Measurements from ENCODE around the gene EXPH5. TPM values are rescaled to one million over a fixed set of nuclear protein-coding genes. Genes with fewer than 3 reads are reported as not detected.
"Not testable (repeated sequence)": the region's sequence is repeated elsewhere in the genome, so short reads cannot be mapped to it uniquely, and the experiment has no call there.

Gene EXPH5
- total and polyA plus RNA-seq, 7 donors, result 0.36 to 2.4 (median 0.55) TPM

DNA sequence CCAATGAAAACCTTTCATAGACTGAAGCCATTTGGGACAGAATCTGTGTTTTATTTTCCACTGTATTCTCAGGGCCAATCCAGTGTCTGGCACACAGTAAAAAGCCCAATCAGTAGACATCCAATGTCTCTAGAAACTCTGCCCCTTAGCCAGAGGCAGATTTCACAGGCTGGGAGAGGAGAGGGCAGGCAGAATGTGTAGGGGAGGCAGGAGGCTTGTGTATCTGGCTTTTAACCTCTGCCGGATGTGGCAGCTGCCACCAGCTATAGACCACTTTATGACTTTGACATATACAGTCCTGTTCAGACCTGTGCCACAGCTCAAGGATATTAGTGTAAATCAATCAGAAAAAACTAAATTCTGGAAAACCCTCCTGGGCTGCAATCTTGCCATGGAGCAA, 4.4 kb downstream of the EXPH5 start:
- H3K36me3 ChIP-seq, result no peaks in the 10 kb centered on the region
- no peaks in the 10 kb centered on the region for H3K9me3 ChIP-seq
- 51 to 56% methylated on average over 1 of the region's 1 CpG for WGBS, 2 donors
- peaks cover 0 to 9% (median 0%) of the 10 kb centered on the region in 3 donors for H3K27me3 ChIP-seq
- H3K4me3 ChIP-seq, result no peak overlapping the region
- no peak for TF ChIP-seq POLR2AphosphoS5 (IDR thresholded peaks at IDR 0.05)
- no peak for TF ChIP-seq CTCF (IDR thresholded peaks at IDR 0.05)
- TF ChIP-seq POLR2A (IDR thresholded peaks at IDR 0.05), result no peak
- no peak for TF ChIP-seq EP300 (IDR thresholded peaks at IDR 0.05)
- peaks cover 0 to 15% (median 9%) of the 10 kb centered on the region in 4 donors for H3K4me1 ChIP-seq
- intact Hi-C loops (cut with DNase I), result no loop called here
- no peak overlapping the region for H3K27ac ChIP-seq
- no peak for DNase-seq

- WGBS, 2 donors, result 60 to 74% methylated on average over 2 of the region's 2 CpGs
- Histone ChIP-seq H3K9me3 (no peaks in the 10 kb centered on the region), H3K27ac (no peak overlapping the region), H3K27me3 (peaks cover 0 to 8% (median 0%) of the 10 kb centered on the region in 3 donors), H3K4me3 (no peak overlapping the region), H3K36me3 (no peaks in the 10 kb centered on the region), H3K4me1 (peaks cover 0 to 8% (median 5%) of the 10 kb centered on the region in 4 donors)
- intact Hi-C loops (cut with DNase I), result no loop called here
- no peak for DNase-seq
- no peak for TF ChIP-seq POLR2AphosphoS5 (IDR thresholded peaks at IDR 0.05)
- TF ChIP-seq CTCF (IDR thresholded peaks at IDR 0.05), result no peak
- no peak for TF ChIP-seq EP300 (IDR thresholded peaks at IDR 0.05)
- TF ChIP-seq POLR2A (IDR thresholded peaks at IDR 0.05), result no peak
Measured at GRCh38 chr11:108588287-108588686, 5.3 kb downstream of the EXPH5 start.

GRCh38 chr11:108587109-108587508, 6.5 kb downstream of the EXPH5 start:
- H3K27ac ChIP-seq, result no peak overlapping the region
- TF ChIP-seq POLR2A (IDR thresholded peaks at IDR 0.05), result no peak
- TF ChIP-seq EP300 (IDR thresholded peaks at IDR 0.05), result no peak
- no peak for TF ChIP-seq POLR2AphosphoS5 (IDR thresholded peaks at IDR 0.05)
- no peak for TF ChIP-seq CTCF (IDR thresholded peaks at IDR 0.05)
- 83 to 87% methylated on average over 4 of the region's 4 CpGs for WGBS, 2 donors
- no peaks in the 10 kb centered on the region for H3K27me3 ChIP-seq
- H3K4me3 ChIP-seq, result no peak overlapping the region
- DNase-seq, result no peak
- no peaks in the 10 kb centered on the region for H3K9me3 ChIP-seq
- no peaks in the 10 kb centered on the region for H3K36me3 ChIP-seq
- H3K4me1 ChIP-seq, result no peaks in the 10 kb centered on the region
- intact Hi-C loops (cut with DNase I), result no loop called here

GRCh38 chr11:108586600-108586999, 7.0 kb downstream of the EXPH5 start:
- Histone ChIP-seq H3K27ac (no peak overlapping the region), H3K36me3 (no peaks in the 10 kb centered on the region), H3K4me3 (no peak overlapping the region), H3K4me1 (no peaks in the 10 kb centered on the region), H3K9me3 (no peaks in the 10 kb centered on the region), H3K27me3 (no peaks in the 10 kb centered on the region)
- WGBS, 2 donors, result 19 to 70% methylated on average over 3 of the region's 3 CpGs
- TF ChIP-seq POLR2AphosphoS5 (IDR thresholded peaks at IDR 0.05) (no peak), EP300 (IDR thresholded peaks at IDR 0.05) (no peak), CTCF (IDR thresholded peaks at IDR 0.05) (no peak), POLR2A (IDR thresholded peaks at IDR 0.05) (no peak)
- no peak for DNase-seq
- intact Hi-C loops (cut with DNase I), result no loop called here

GRCh38 chr11:108586185-108586584, 7.4 kb downstream of the EXPH5 start:
- intact Hi-C loops (cut with DNase I); H3K27me3 ChIP-seq; H3K4me3 ChIP-seq; H3K9me3 ChIP-seq; H3K4me1 ChIP-seq; H3K36me3 ChIP-seq; DNase-seq; H3K27ac ChIP-seq: not testable (repeated sequence)
- WGBS, 2 donors, result 93 to 94% methylated on average over 4 of the region's 4 CpGs

All from sigmoid colon (tissue), 7 donors.